H9 (cell line): Measurements from ENCODE around the gene MDFIC. TPM values are rescaled to one million over a fixed set of nuclear protein-coding genes. Genes with fewer than 3 reads are reported as not detected.

Experiments used
- DNase-seq: peaks from one replicate; pipeline ENCODE4 v3.0.0-alpha.2; 2017
- H2AFZ ChIP-seq: one replicate; pipeline ENCODE4 v1.6.1; 2013; ENCODE audit warnings: mild to moderate bottlenecking, low read length, control low read depth, moderate library complexity
- H2AK5ac ChIP-seq: 2 replicates; pipeline ENCODE4 v1.6.1; 2013; ENCODE audit warnings: low read length, control low read depth, mixed read lengths; ENCODE audit not compliant: insufficient read length
- H2BK120ac ChIP-seq: one replicate; pipeline ENCODE4 v1.6.1; 2013; ENCODE audit warnings: low read depth, mild to moderate bottlenecking, low read length, control low read depth, inconsistent platforms; ENCODE audit not compliant: poor library complexity, severe bottlenecking
- H2BK12ac ChIP-seq: 2 replicates; pipeline ENCODE4 v1.6.1; 2013; ENCODE audit warnings: low read length, control low read depth, mixed read lengths, low read depth; ENCODE audit not compliant: insufficient read length
- H2BK15ac ChIP-seq: 2 replicates; pipeline ENCODE4 v1.6.1; 2013; ENCODE audit warnings: low read depth, low read length, control low read depth
- H2BK20ac ChIP-seq: one replicate; pipeline ENCODE4 v1.6.1; 2013; ENCODE audit warnings: low read depth, mild to moderate bottlenecking, low read length, control low read depth, inconsistent platforms; ENCODE audit not compliant: poor library complexity, severe bottlenecking
- H2BK5ac ChIP-seq: 2 replicates; pipeline ENCODE4 v1.6.1; 2013; ENCODE audit warnings: low read length, control low read depth, mixed read lengths; ENCODE audit not compliant: insufficient read length
- H3K14ac ChIP-seq: 2 replicates; pipeline ENCODE4 v1.6.1; 2013; ENCODE audit warnings: low read length, control low read depth; ENCODE audit not compliant: insufficient read depth
- H3K18ac ChIP-seq: 2 replicates; pipeline ENCODE4 v1.6.1; 2013; ENCODE audit warnings: low read depth, mild to moderate bottlenecking, mixed read lengths, low read length, control low read depth; ENCODE audit not compliant: insufficient read length
- H3K23ac ChIP-seq: 2 replicates; pipeline ENCODE4 v1.6.1; 2013; ENCODE audit warnings: low read length, control low read depth, mixed read lengths, low read depth; ENCODE audit not compliant: insufficient read length
- H3K23me2 ChIP-seq: 2 replicates; pipeline ENCODE4 v1.6.1; 2013; ENCODE audit warnings: low read depth, mild to moderate bottlenecking, mixed read lengths, low read length, control low read depth; ENCODE audit not compliant: insufficient read length, poor library complexity, severe bottlenecking
- H3K27ac ChIP-seq: 2 replicates; pipeline ENCODE4 v1.5.1; 2013; ENCODE audit warnings: low read length, control low read depth, mixed read lengths, low read depth; ENCODE audit not compliant: insufficient read length
- H3K27me3 ChIP-seq: 2 replicates; pipeline ENCODE4 v1.6.1; 2013; ENCODE audit warnings: low read length, control low read depth, inconsistent platforms; ENCODE audit not compliant: insufficient read depth
- H3K4ac ChIP-seq: 2 replicates; pipeline ENCODE4 v1.6.1; 2013; ENCODE audit warnings: low read depth, mild to moderate bottlenecking, control low read depth, inconsistent platforms, low read length, moderate library complexity
- H3K4me1 ChIP-seq: 2 replicates; pipeline ENCODE4 v1.6.1; 2013; ENCODE audit warnings: low read length, control low read depth, inconsistent platforms; ENCODE audit not compliant: insufficient read depth
- H3K4me2 ChIP-seq: 2 replicates; pipeline ENCODE4 v1.6.1; 2013; ENCODE audit warnings: low read length, control low read depth, mixed read lengths; ENCODE audit not compliant: insufficient read length, insufficient read depth
- H3K56ac ChIP-seq: 2 replicates; pipeline ENCODE4 v1.6.1; 2013; ENCODE audit warnings: low read depth, mild to moderate bottlenecking, mixed read lengths, low read length, control low read depth; ENCODE audit not compliant: insufficient read length
- H3K79me1 ChIP-seq: 2 replicates; pipeline ENCODE4 v1.6.1; 2013; ENCODE audit warnings: low read depth, mild to moderate bottlenecking, moderate library complexity, low read length, control low read depth, inconsistent platforms; ENCODE audit not compliant: insufficient read depth, poor library complexity, severe bottlenecking
- H3K79me2 ChIP-seq: 2 replicates; pipeline ENCODE4 v1.6.1; 2013; ENCODE audit warnings: low read length, control low read depth, inconsistent platforms; ENCODE audit not compliant: insufficient read depth
- H3K9ac ChIP-seq: 2 replicates; pipeline ENCODE4 v1.6.1; 2013; ENCODE audit warnings: low read length, control low read depth, mixed read lengths; ENCODE audit not compliant: insufficient read length; ENCODE audit errors: extremely low read depth
- H3K9me3 ChIP-seq: one replicate; pipeline ENCODE4 v1.6.1; 2013; ENCODE audit warnings: low read depth, low read length, inconsistent platforms; ENCODE audit not compliant: control insufficient read depth
- H3T11ph ChIP-seq: one replicate; pipeline ENCODE4 v1.6.1; 2013; ENCODE audit warnings: mild to moderate bottlenecking, low read length, control low read depth, inconsistent platforms
- H4K20me1 ChIP-seq: one replicate; pipeline ENCODE4 v1.6.1; 2013; ENCODE audit not compliant: control insufficient read depth, insufficient read length, insufficient read depth
- H4K5ac ChIP-seq: 2 replicates; pipeline ENCODE4 v1.6.1; 2013; ENCODE audit warnings: low read depth, mild to moderate bottlenecking, mixed read lengths, low read length, control low read depth; ENCODE audit not compliant: insufficient read length
- H4K8ac ChIP-seq: replicated peaks from 2 replicates; pipeline ENCODE4 v1.6.1; 2013; ENCODE audit warnings: low read length, control low read depth, mixed read lengths, low read depth; ENCODE audit not compliant: insufficient read length
- H4K91ac ChIP-seq: 2 replicates; pipeline ENCODE4 v1.6.1; 2013; ENCODE audit warnings: low read depth, mild to moderate bottlenecking, moderate library complexity, mixed read lengths, low read length, control low read depth; ENCODE audit not compliant: insufficient read length
- H3K27ac Mint-ChIP-seq, 3 experiments: 2 replicates in 2 of 3; 3 replicates in 1 of 3; pipeline ENCODE4 v1.8.0; 2020 to 2021; ENCODE audit warnings: mixed read lengths in 3 of 3, mild to moderate bottlenecking in 1 of 3, moderate library complexity in 1 of 3
- H3K27me3 Mint-ChIP-seq: 2 replicates; pipeline ENCODE4 v1.8.0; 2021; ENCODE audit warnings: low read depth, mild to moderate bottlenecking, moderate library complexity, mixed read lengths
- H3K36me3 Mint-ChIP-seq, 3 experiments: 2 replicates in 2 of 3; 3 replicates in 1 of 3; pipeline ENCODE4 v1.8.0; 2020 to 2021; ENCODE audit warnings: low read depth in 3 of 3, mixed read lengths in 3 of 3; ENCODE audit not compliant: insufficient read depth in 1 of 3
- H3K4me1 Mint-ChIP-seq, 2 experiments: 2 replicates each; pipeline ENCODE4 v1.8.0; 2020; ENCODE audit warnings: mixed read lengths in 2 of 2
- H3K4me3 Mint-ChIP-seq, 2 experiments: 2 replicates in 1 of 2; 3 replicates in 1 of 2; pipeline ENCODE4 v1.8.0; 2020 to 2021; ENCODE audit warnings: mild to moderate bottlenecking in 2 of 2, mixed read lengths in 2 of 2, moderate library complexity in 1 of 2
- H3K9me3 Mint-ChIP-seq, 2 experiments: 2 replicates in 1 of 2; 3 replicates in 1 of 2; pipeline ENCODE4 v1.8.0; 2020; ENCODE audit warnings: mild to moderate bottlenecking in 2 of 2, mixed read lengths in 2 of 2, moderate library complexity in 1 of 2
- WGBS: extraction: QIAGEN DNeasy Blood & Tissue Kit; methylation state at CpG from one replicate; pipeline ENCODE4 v1.1.7; 2013; ENCODE audit warnings: missing lambda C conversion rate, low lambda C conversion rate, mixed read lengths; ENCODE audit not compliant: insufficient read length; ENCODE audit errors: extremely low coverage; 5-methylcytosine and 5-hydroxymethylcytosine counted together
- total RNA-seq: library from RNA; stranded (reverse); gene quantifications from 2 replicates; pipeline ENCODE4 v1.2.1, GENCODE V29; 2021
- TF ChIP-seq, protein P1 (sequence below): fragments of 200-600 bp; sonication (generic); conservative IDR thresholded peaks from 3 replicates; pipeline ENCODE4 v1.8.0; 2021; ENCODE audit warnings: antibody characterized with exemption, mild to moderate bottlenecking

The MDFIC gene
- total RNA-seq, 1 experiment from 2014 or later = 2.0 TPM

DNA sequence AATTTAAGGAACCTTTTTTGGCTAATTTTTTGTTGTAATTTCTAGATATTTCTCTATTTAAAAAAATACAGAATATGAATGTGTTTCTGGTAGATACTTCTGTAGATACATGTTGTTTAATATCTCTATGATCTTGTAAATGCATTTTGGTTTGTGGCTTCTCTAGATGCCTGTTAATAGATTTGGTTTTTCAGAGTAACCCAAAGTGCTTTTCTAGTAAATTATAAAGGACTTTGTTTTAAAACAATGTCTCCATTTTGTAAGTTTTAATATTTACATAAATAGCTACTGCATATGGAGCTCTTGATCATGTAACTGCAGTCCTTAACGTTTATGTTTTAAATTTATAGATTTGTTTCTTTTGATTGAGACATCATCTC is 88.5 kb downstream of the MDFIC start:
- TF ChIP-seq, protein P1, sequence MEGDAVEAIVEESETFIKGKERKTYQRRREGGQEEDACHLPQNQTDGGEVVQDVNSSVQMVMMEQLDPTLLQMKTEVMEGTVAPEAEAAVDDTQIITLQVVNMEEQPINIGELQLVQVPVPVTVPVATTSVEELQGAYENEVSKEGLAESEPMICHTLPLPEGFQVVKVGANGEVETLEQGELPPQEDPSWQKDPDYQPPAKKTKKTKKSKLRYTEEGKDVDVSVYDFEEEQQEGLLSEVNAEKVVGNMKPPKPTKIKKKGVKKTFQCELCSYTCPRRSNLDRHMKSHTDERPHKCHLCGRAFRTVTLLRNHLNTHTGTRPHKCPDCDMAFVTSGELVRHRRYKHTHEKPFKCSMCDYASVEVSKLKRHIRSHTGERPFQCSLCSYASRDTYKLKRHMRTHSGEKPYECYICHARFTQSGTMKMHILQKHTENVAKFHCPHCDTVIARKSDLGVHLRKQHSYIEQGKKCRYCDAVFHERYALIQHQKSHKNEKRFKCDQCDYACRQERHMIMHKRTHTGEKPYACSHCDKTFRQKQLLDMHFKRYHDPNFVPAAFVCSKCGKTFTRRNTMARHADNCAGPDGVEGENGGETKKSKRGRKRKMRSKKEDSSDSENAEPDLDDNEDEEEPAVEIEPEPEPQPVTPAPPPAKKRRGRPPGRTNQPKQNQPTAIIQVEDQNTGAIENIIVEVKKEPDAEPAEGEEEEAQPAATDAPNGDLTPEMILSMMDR = no peak
- Mint-ChIP-seq H3K4me3 (no peak overlapping the region), H3K27me3 (peaks cover 26% of the 10 kb centered on the region), H3K36me3 (no peaks in the 10 kb centered on the region), H3K27ac (no peak overlapping the region), H3K4me1 (peaks cover 26% of the 10 kb centered on the region in 2 experiments), H3K9me3 (no peaks in the 10 kb centered on the region)
- Histone ChIP-seq H3K18ac (no peak overlapping the region), H3K56ac (no peak overlapping the region), H2BK5ac (no peak overlapping the region), H3K4ac (no peak overlapping the region), H3K79me1 (no peaks in the 10 kb centered on the region), H3K9ac (no peak overlapping the region), H3K27ac (no peak overlapping the region), H3K23ac (no peak overlapping the region), H2BK12ac (no peak overlapping the region), H3K14ac (no peak overlapping the region), H4K91ac (no peak overlapping the region), H3K79me2 (no peaks in the 10 kb centered on the region), H3K4me2 (no peak overlapping the region), H3K4me1 (peaks cover 4% of the 10 kb centered on the region; the same call in 1 of the 2 replicates), H3K27me3 (no peaks in the 10 kb centered on the region), H2BK15ac (no peak overlapping the region), H4K20me1 (no peaks in the 10 kb centered on the region), H3K9me3 (no peaks in the 10 kb centered on the region), H2AK5ac (no peak overlapping the region), H3T11ph (no peak overlapping the region), H4K5ac (no peak overlapping the region), H2BK20ac (no peak overlapping the region), H2BK120ac (no peak overlapping the region), H3K23me2 (no peaks in the 10 kb centered on the region), H2AFZ (no peak overlapping the region), H4K8ac (no peak overlapping the region)
- WGBS = no CpG with 5 or more reads among the region's 1 CpG
- DNase-seq = no peak
